Measurements from ENCODE around the gene ZNF74.
"Not testable (repeated sequence)": the region's sequence is repeated elsewhere in the genome, so short reads cannot be mapped to it uniquely, and the experiment has no call there.

Gene ZNF74

GRCh38 chr22:20450551-20450906 lies 56.6 kb downstream of the ZNF74 start:
- no peak for DNase-seq

GRCh38 chr22:20451129-20451778 lies 57.3 kb downstream of the ZNF74 start:
- DNase-seq, result not testable (repeated sequence)

- DNase-seq, result no peak
Observed at GRCh38 chr22:20451920-20452319, 58.0 kb downstream of the ZNF74 start.

- DNase-seq, result no peak
Observed at GRCh38 chr22:20453222-20453621, 59.3 kb downstream of the ZNF74 start.

- DNase-seq, result no peak
Observed at GRCh38 chr22:20455709-20456063, 61.7 kb downstream of the ZNF74 start.

GRCh38 chr22:20456064-20456721 lies 62.2 kb downstream of the ZNF74 start:
- peak; percentile 89 for DNase-seq

GRCh38 chr22:20456722-20457076 lies 62.7 kb downstream of the ZNF74 start:
- DNase-seq, result no peak

- DNase-seq, result no peak
Observed at GRCh38 chr22:20457506-20458240, 63.7 kb downstream of the ZNF74 start.
